SK-N-SH (cell line): ENCODE data around the gene KLK2. TPM values are rescaled to one million over a fixed set of nuclear protein-coding genes. Genes with fewer than 3 reads are reported as not detected.
A peak's percentile ranks its signal among the peaks of the same experiment; 100 is the strongest.

Experiments used
- CTCF ChIA-PET: fragments of 300-600, 350-600 bp; formaldehyde crosslinking; extraction: SDS; loops from one replicate; lab custom pipeline; 2021; lab: Yijun Ruan, JAX
- POLR2A ChIA-PET: fragments of 350-600 bp; sonication (Branson Sonifier 250); formaldehyde crosslinking; extraction: SDS; loops from one replicate; lab custom pipeline; 2020; ENCODE audit warnings: antibody characterized with exemption, inconsistent platforms; lab: Yijun Ruan, JAX
- DNase-seq: peaks from one replicate; pipeline ENCODE4 v3.0.0; 2012
- H2AFZ ChIP-seq: fragments of 200-600 bp; sonication (generic); 2 replicates; pipeline ENCODE4 v1.8.1; 2016; ENCODE audit warnings: antibody characterized with exemption, mild to moderate bottlenecking, low read depth
- H3F3A ChIP-seq: fragments of 200-600 bp; sonication (generic); replicated peaks from 2 replicates; pipeline ENCODE3; 2016; ENCODE audit warnings: antibody characterized with exemption, mild to moderate bottlenecking; ENCODE audit not compliant: insufficient read depth
- H3K27ac ChIP-seq, 2 experiments: fragments of 200-500 bp in 1 of 2; fragments of 200-600 bp in 1 of 2; sonication (Bioruptor generic) in 1 of 2; sonication (generic), shearing (Covaris generic) in 1 of 2; 2 replicates each; pipeline versions ENCODE4 v1.5.1 to v1.6.1; 2014 to 2016; ENCODE audit warnings: low read depth in 2 of 2, inconsistent platforms in 1 of 2, low read length in 1 of 2, mild to moderate bottlenecking in 1 of 2, mixed read lengths in 1 of 2
- H3K27me3 ChIP-seq: fragments of 200-600 bp; sonication (generic), shearing (Covaris generic); 2 replicates; pipeline ENCODE4 v1.6.1; 2016; ENCODE audit warnings: mixed run types; ENCODE audit not compliant: insufficient read depth
- H3K36me3 ChIP-seq, 2 experiments: fragments of 200-500 bp in 1 of 2; fragments of 200-600 bp in 1 of 2; sonication (Bioruptor generic) in 1 of 2; sonication (generic) in 1 of 2; replicated peaks in 1 of 2; 2 replicates each; pipeline versions ENCODE3 to v1.5.1; 2014 to 2016; ENCODE audit warnings: low read length in 1 of 2, mild to moderate bottlenecking in 1 of 2; ENCODE audit not compliant: insufficient read depth in 2 of 2, control insufficient read depth in 1 of 2
- H3K4me1 ChIP-seq, 2 experiments: fragments of 200-500 bp in 1 of 2; fragments of 200-600 bp in 1 of 2; sonication (Bioruptor generic) in 1 of 2; sonication (generic), shearing (Covaris generic) in 1 of 2; 2 replicates each; pipeline versions ENCODE4 v1.5.1 to v1.6.1; 2014 to 2016; ENCODE audit warnings: low read depth in 1 of 2, low read length in 1 of 2, mixed run types in 1 of 2; ENCODE audit not compliant: insufficient read depth in 2 of 2, control insufficient read depth in 1 of 2
- H3K4me2 ChIP-seq: fragments of 200-600 bp; sonication (generic), shearing (Covaris generic); 2 replicates; pipeline ENCODE4 v1.6.1; 2017; ENCODE audit warnings: mixed run types
- H3K4me3 ChIP-seq, 2 experiments: fragments of 200-500 bp in 1 of 2; fragments of 200-600 bp in 1 of 2; sonication (Bioruptor generic) in 1 of 2; sonication (generic), shearing (Covaris generic) in 1 of 2; 2 replicates each; pipeline versions ENCODE4 v1.5.1 to v1.8.1; 2014 to 2016; ENCODE audit warnings: low read depth in 2 of 2, inconsistent platforms in 1 of 2, low read length in 1 of 2, mild to moderate bottlenecking in 1 of 2, mixed read lengths in 1 of 2, moderate library complexity in 1 of 2
- H3K79me2 ChIP-seq: fragments of 200-600 bp; sonication (generic); 2 replicates; pipeline ENCODE4 v1.8.1; 2017; ENCODE audit warnings: mild to moderate bottlenecking; ENCODE audit not compliant: insufficient read depth
- H3K9ac ChIP-seq: fragments of 200-600 bp; sonication (generic); 2 replicates; pipeline ENCODE4 v1.6.1; 2017; ENCODE audit warnings: mixed run types
- H3K9me2 ChIP-seq: fragments of 200-600 bp; sonication (generic); 2 replicates; pipeline ENCODE4 v1.6.1; 2017; ENCODE audit warnings: mixed run types
- H3K9me3 ChIP-seq: fragments of 200-600 bp; sonication (generic); 2 replicates; pipeline ENCODE4 v1.6.1; 2017; ENCODE audit warnings: mixed run types, mild to moderate bottlenecking, moderate library complexity
- H4K20me1 ChIP-seq: fragments of 200-600 bp; sonication (generic); 2 replicates; pipeline ENCODE4 v1.6.1; 2017; ENCODE audit warnings: mild to moderate bottlenecking, mixed run types; ENCODE audit not compliant: insufficient read depth
- CTCF ChIP-seq: fragments of 200-600 bp; sonication (generic); IDR thresholded peaks from 2 replicates; pipeline ENCODE4 v1.6.1; 2017; ENCODE audit warnings: antibody characterized with exemption, mild to moderate bottlenecking, moderate library complexity
- ELF1 ChIP-seq: IDR thresholded peaks from 2 replicates; pipeline ENCODE4 v1.4.0; 2012
- FOSL2 ChIP-seq: IDR thresholded peaks from 2 replicates; pipeline ENCODE4 v1.4.0; 2012; ENCODE audit warnings: low read depth, mild to moderate bottlenecking, moderate library complexity, borderline replicate concordance
- MEF2A ChIP-seq: IDR thresholded peaks from 2 replicates; pipeline ENCODE4 v1.4.0; 2012; ENCODE audit warnings: low read depth, borderline replicate concordance
- RAD21 ChIP-seq: IDR thresholded peaks from 2 replicates; pipeline ENCODE4 v1.6.1; 2012; ENCODE audit warnings: mild to moderate bottlenecking, low read length
- RCOR1 ChIP-seq: fragments of 150-350 bp; IDR thresholded peaks from 2 replicates; pipeline ENCODE4 v1.6.1; 2017; ENCODE audit warnings: antibody characterized with exemption, low read length
- RXRA ChIP-seq: IDR thresholded peaks from 2 replicates; pipeline ENCODE4 v1.4.0; 2012; ENCODE audit warnings: low read depth, mild to moderate bottlenecking, borderline replicate concordance
- SMC3 ChIP-seq: IDR thresholded peaks from 2 replicates; pipeline ENCODE4 v1.6.1; 2012; ENCODE audit warnings: low read depth, low read length, improper control_type of control experiment
- USF1 ChIP-seq: IDR thresholded peaks from 2 replicates; pipeline ENCODE4 v1.4.0; 2012; ENCODE audit warnings: low read depth, borderline replicate concordance
- USF2 ChIP-seq: fragments of 150-350 bp; IDR thresholded peaks from 2 replicates; pipeline ENCODE4 v1.6.1; 2017; ENCODE audit warnings: antibody characterized with exemption, low read length, low read depth, borderline replicate concordance
- WGBS: methylation state at CpG from one replicate; pipeline ENCODE4 v1.1.6; 2017; ENCODE audit warnings: low lambda C conversion rate; 5-methylcytosine and 5-hydroxymethylcytosine counted together
- polyA plus RNA-seq, 3 experiments: library from polyadenylated mRNA; depleted of rRNA; stranded (reverse); fragments of >200 nt; gene quantifications; 2 replicates each; pipeline ENCODE4 v1.2.3, GENCODE V29; 2012

The KLK2 gene
- polyA plus RNA-seq, 1 of the 3 experiments (the other 2 are of a cell fraction) = 0.15 TPM

GRCh38 chr19:50916069-50916468, 42.8 kb downstream of the KLK2 start (continued):
- TF ChIP-seq MEF2A (no peak), FOSL2 (no peak)

- Histone ChIP-seq H3K4me1 (no peaks in the 10 kb centered on the region; a peak in 1 of 4 replicates), H3K9ac (no peak overlapping the region), H3K79me2 (no peaks in the 10 kb centered on the region), H3K4me3 (peak overlapping the region in 1 of 2 experiments; percentile 35; a peak in 1 of 4 replicates), H2AFZ (no peak overlapping the region), H3K9me2 (no peaks in the 10 kb centered on the region), H4K20me1 (no peaks in the 10 kb centered on the region), H3K4me2 (no peak overlapping the region), H3F3A (no peaks in the 10 kb centered on the region)
- ChIA-PET CTCF (interaction anchor here (0.5 to 3.6 kb wide), 43 partner anchors 9 to 670 kb away, joined by 3 to 25 read pairs (median 4); partner anchors contain the start of genes ACP4 and KLK4), POLR2A (interaction anchor here (0.9 to 1.9 kb wide), 2 partner anchors 129 to 221 kb away, joined by 3 to 5 read pairs; no protein-coding TSS in a partner anchor)
- TF ChIP-seq ELF1 (no peak), USF2 (no peak), USF1 (no peak), FOSL2 (no peak), RXRA (no peak)
- TF ChIP-seq, all 33 proteins: peak for 0
- 6% methylated on average over 12 of the region's 12 CpGs for WGBS
- Histone ChIP-seq H3K9me3 (no peaks in the 10 kb centered on the region), H3K36me3 (no peaks in the 10 kb centered on the region), H3K27ac (no peak overlapping the region), H3K27me3 (peaks cover 64% of the 10 kb centered on the region; the same call in 1 of the 2 replicates)
- DNase-seq = no peak
Observed at GRCh38 chr19:50921426-50922316, 48.4 kb downstream of the KLK2 start.

GRCh38 chr19:50922317-50922853, 49.1 kb downstream of the KLK2 start:
- H3F3A ChIP-seq = no peaks in the 10 kb centered on the region
- no peak overlapping the region for H3K4me2 ChIP-seq
- H2AFZ ChIP-seq = no peak overlapping the region
- no peaks in the 10 kb centered on the region for H4K20me1 ChIP-seq
- H3K27ac ChIP-seq = no peak overlapping the region
- no peaks in the 10 kb centered on the region for H3K9me3 ChIP-seq
- no peaks in the 10 kb centered on the region for H3K9me2 ChIP-seq
- H3K4me3 ChIP-seq = peak overlapping the region in 1 of 2 experiments; percentile 35; a peak in 1 of 4 replicates
- CTCF ChIA-PET = interaction anchor here (0.5 to 3.6 kb wide), 42 partner anchors 8 to 670 kb away, joined by 3 to 25 read pairs (median 4); partner anchors contain the start of genes ACP4 and KLK4
- POLR2A ChIA-PET = interaction anchor here (1.9 kb wide), 1 partner anchor 129 kb away, joined by 5 read pairs; no protein-coding TSS in a partner anchor
- peak; percentile 85 for DNase-seq
- H3K4me1 ChIP-seq = no peaks in the 10 kb centered on the region; a peak in 1 of 4 replicates
- 11% methylated on average over 9 of the region's 21 CpGs for WGBS
- TF ChIP-seq RCOR1 = no peak
- TF ChIP-seq CTCF = peak; percentile 76
- TF ChIP-seq RAD21 = peak; percentile 83
- TF ChIP-seq SMC3 = peak; percentile 64
- H3K9ac ChIP-seq = no peak overlapping the region
- no peaks in the 10 kb centered on the region for H3K79me2 ChIP-seq
- H3K36me3 ChIP-seq = no peaks in the 10 kb centered on the region
- peaks cover 63% of the 10 kb centered on the region; the same call in 1 of the 2 replicates for H3K27me3 ChIP-seq
